GM12878 (cell line): ENCODE measurements around the gene MDM1.

ENCODE experiments used
- CREM ChIP-seq: IDR thresholded peaks from 2 replicates; pipeline ENCODE4 v1.6.1; 2014; ENCODE audit warnings: antibody characterized with exemption, low read depth
- ZNF24 ChIP-seq: fragments of 450-650 bp; IDR thresholded peaks from 2 replicates; pipeline ENCODE4 v1.6.1; 2017; ENCODE audit warnings: antibody characterized with exemption, mild to moderate bottlenecking
- TF ChIP-seq, protein P1 (sequence below), 3 experiments: IDR thresholded peaks in 2 of 3; conservative IDR thresholded peaks in 1 of 3; 2 replicates each; pipeline ENCODE4 v1.5.1; 2011; ENCODE audit warnings: low read depth in 3 of 3, low read length in 3 of 3, mild to moderate bottlenecking in 3 of 3, control low read depth in 2 of 3, moderate library complexity in 2 of 3, inconsistent platforms in 1 of 3, mixed read lengths in 1 of 3; ENCODE audit not compliant: control insufficient read depth in 2 of 3, insufficient read depth in 1 of 3; ENCODE audit errors: extremely low read depth in 1 of 3

DNA sequence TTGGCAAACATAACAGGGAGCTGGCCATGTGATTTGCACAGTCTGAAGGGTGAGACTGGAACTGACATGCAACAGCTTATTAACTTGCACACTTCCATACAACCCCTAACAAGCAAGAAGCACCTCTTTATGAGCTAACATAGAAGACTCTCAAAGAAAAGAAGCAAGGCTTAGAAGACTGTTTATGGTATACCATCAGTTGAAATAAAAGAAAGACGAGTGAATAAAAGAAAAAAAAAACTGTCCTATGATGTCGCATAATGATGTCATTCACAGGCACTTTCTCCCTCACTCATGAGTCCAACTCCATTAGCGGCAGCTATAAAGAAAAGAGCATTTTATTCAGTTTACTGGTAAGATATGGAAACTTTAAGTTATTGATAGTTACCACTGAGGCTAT lies 3.3 kb upstream of the MDM1 start:
- TF ChIP-seq CREM (no peak), ZNF24 (no peak)
- TF ChIP-seq, protein P1, sequence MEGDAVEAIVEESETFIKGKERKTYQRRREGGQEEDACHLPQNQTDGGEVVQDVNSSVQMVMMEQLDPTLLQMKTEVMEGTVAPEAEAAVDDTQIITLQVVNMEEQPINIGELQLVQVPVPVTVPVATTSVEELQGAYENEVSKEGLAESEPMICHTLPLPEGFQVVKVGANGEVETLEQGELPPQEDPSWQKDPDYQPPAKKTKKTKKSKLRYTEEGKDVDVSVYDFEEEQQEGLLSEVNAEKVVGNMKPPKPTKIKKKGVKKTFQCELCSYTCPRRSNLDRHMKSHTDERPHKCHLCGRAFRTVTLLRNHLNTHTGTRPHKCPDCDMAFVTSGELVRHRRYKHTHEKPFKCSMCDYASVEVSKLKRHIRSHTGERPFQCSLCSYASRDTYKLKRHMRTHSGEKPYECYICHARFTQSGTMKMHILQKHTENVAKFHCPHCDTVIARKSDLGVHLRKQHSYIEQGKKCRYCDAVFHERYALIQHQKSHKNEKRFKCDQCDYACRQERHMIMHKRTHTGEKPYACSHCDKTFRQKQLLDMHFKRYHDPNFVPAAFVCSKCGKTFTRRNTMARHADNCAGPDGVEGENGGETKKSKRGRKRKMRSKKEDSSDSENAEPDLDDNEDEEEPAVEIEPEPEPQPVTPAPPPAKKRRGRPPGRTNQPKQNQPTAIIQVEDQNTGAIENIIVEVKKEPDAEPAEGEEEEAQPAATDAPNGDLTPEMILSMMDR (IDR thresholded peaks at IDR 0.05 in 2 of 3, conservative IDR thresholded peaks at IDR 0.05 in 1 of 3; ENCODE audit: control insufficient read depth in 2 of 3, extremely low read depth in 1 of 3, insufficient read depth in 1 of 3, low read depth in 3 of 3, low read length in 3 of 3): no peak
